Measurements from ENCODE around the gene CCL8. TPM values are rescaled to one million over a fixed set of nuclear protein-coding genes. Genes with fewer than 3 reads are reported as not detected.

The CCL8 gene
- total and polyA plus RNA-seq, 2 of the 4 experiments (the other 2 are of a cell fraction): not detected

GRCh38 chr17:34299027-34299426 lies 20.2 kb upstream of the CCL8 start:
- peak overlapping the region; percentile 80 for H2AK5ac ChIP-seq (ENCODE audit: low read depth, low read length)
- H3K27ac ChIP-seq (ENCODE audit: insufficient read depth, low read length): no peak overlapping the region
- H3K4me1 ChIP-seq (ENCODE audit: control insufficient read depth, insufficient read depth, low read length): peaks cover 21% of the 10 kb centered on the region
- no peak overlapping the region for H3K4me3 ChIP-seq (ENCODE audit: insufficient read depth, low read depth, low read length)
- no peaks in the 10 kb centered on the region for H3K27me3 ChIP-seq (ENCODE audit: control insufficient read depth, insufficient read depth, low read length)
- H4K20me1 ChIP-seq (ENCODE audit: insufficient read depth, low read length): no peaks in the 10 kb centered on the region
- peak overlapping the region; percentile 89 for H2BK120ac ChIP-seq (ENCODE audit: low read depth, low read length)
- H2BK5ac ChIP-seq (ENCODE audit: low read depth, low read length, poor library complexity, severe bottlenecking): peak overlapping the region; percentile 44
- in situ Hi-C loops (cut with MboI; ENCODE audit: low sequenced_read_pairs) (no loop called here), dilution Hi-C loops (cut with HindIII; ENCODE audit: low sequenced_read_pairs, unreplicated experiment) (no loop called here), intact Hi-C loops (cut with micrococcal nuclease) (no loop called here)
- no peak for DNase-seq
- H3K14ac ChIP-seq (replicated peaks; ENCODE audit: low read depth, low read length): peak overlapping the region; percentile 30
- no CpG with 5 or more reads among the region's 2 CpGs for WGBS, 2 experiments (ENCODE audit: extremely low coverage in 2 of 2, insufficient read length in 1 of 2)
- peak overlapping the region; percentile 32; the same call in 1 of the 2 replicates for H4K5ac ChIP-seq (ENCODE audit: low read depth, low read length)
- H3K9me1 ChIP-seq (ENCODE audit: insufficient read depth, low read length): peaks cover 14% of the 10 kb centered on the region
- peak overlapping the region; percentile 75; the same call in 1 of the 2 replicates for H4K91ac ChIP-seq (ENCODE audit: insufficient read depth, low read depth, low read length)
- no TSS peak for BruUV-seq (replicated peaks)
- peak overlapping the region; percentile 72; the same call in 1 of the 2 replicates for H3K4ac ChIP-seq (ENCODE audit: low read depth, low read length)
- ATAC-seq (ENCODE audit: low read depth): no peak
- peak overlapping the region; percentile 91; the same call in 1 of the 2 replicates for H3K18ac ChIP-seq (ENCODE audit: low read depth, low read length)
- no peak overlapping the region for H3K4me2 ChIP-seq (ENCODE audit: low read depth, low read length)
- H2BK15ac ChIP-seq (ENCODE audit: low read depth, low read length): peak overlapping the region; percentile 90; the same call in 2 of the 3 replicates
- no peak overlapping the region for H3K9ac ChIP-seq (ENCODE audit: low read depth, low read length)
- POLR2A ChIA-PET (ENCODE audit: unreplicated experiment): no interaction called here
- no peaks in the 10 kb centered on the region for H3K9me3 ChIP-seq (ENCODE audit: control insufficient read depth, insufficient read depth, low read length)
- H2AK9ac ChIP-seq (replicated peaks; ENCODE audit: low read depth, low read length, poor library complexity): no peak overlapping the region
- H4K8ac ChIP-seq (ENCODE audit: low read depth in 2 of 2, low read length in 2 of 2): peak overlapping the region; percentile 41 to 49; a peak in 3 of 4 replicates
- peak overlapping the region; percentile 78 for H2AFZ ChIP-seq (replicated peaks; ENCODE audit: low read length, poor library complexity)
- H3K36me3 ChIP-seq (ENCODE audit: control insufficient read depth, insufficient read depth, low read length): no peaks in the 10 kb centered on the region
- no peaks in the 10 kb centered on the region for H3K79me1 ChIP-seq (ENCODE audit: low read depth in 1 of 2, low read length in 2 of 2)
- CTCF ChIA-PET: interaction anchor here (1.0 to 1.2 kb wide), 2 partner anchors 24 to 62 kb away, joined by 3 to 4 read pairs; no protein-coding TSS in a partner anchor
- TF ChIP-seq FOS (IDR thresholded peaks at IDR 0.05; ENCODE audit: low read depth, low read length) (no peak), ELK1 (IDR thresholded peaks at IDR 0.05; ENCODE audit: borderline replicate concordance, low read depth, low read length) (no peak), MAZ (IDR thresholded peaks at IDR 0.05; ENCODE audit: borderline replicate concordance, low read depth, low read length) (no peak), MAFK (IDR thresholded peaks at IDR 0.05; ENCODE audit: low read depth, low read length) (no peak)
- peak overlapping the region; percentile 77 for H2BK20ac ChIP-seq (ENCODE audit: low read depth, low read length)
- H3K23ac ChIP-seq (ENCODE audit: low read depth, low read length): no peak overlapping the region
- no peak overlapping the region for H3K56ac ChIP-seq (ENCODE audit: extremely low read depth, insufficient read depth, low read length)

Data from IMR-90 (cell line).